ENCODE data around the gene SEC14L5.
"Not testable (repeated sequence)": the region's sequence is repeated elsewhere in the genome, so short reads cannot be mapped to it uniquely, and the experiment has no call there.

Gene SEC14L5

DNA sequence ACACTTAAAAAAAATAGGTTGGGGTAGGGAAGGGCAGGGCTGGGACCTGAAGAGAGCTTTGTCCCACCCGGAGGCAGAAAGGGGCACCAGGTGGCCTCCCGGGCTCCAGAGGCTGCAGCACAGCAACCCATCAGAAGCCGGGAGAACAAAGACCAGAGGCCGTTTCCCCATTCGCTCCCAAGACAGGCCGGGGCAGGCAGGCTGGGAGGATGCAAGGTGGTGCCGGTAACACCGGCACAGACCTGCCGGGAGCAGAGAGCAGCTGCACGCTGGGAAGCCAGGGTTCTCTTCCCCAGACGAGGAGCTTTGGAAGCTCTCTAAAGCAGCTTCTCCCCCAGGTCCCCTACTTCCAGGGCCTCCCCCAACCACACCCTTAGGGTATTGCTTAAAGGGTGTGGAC, 26.7 kb upstream of the SEC14L5 start:
- no peak for DNase-seq (ENCODE audit: low read depth)

DNA sequence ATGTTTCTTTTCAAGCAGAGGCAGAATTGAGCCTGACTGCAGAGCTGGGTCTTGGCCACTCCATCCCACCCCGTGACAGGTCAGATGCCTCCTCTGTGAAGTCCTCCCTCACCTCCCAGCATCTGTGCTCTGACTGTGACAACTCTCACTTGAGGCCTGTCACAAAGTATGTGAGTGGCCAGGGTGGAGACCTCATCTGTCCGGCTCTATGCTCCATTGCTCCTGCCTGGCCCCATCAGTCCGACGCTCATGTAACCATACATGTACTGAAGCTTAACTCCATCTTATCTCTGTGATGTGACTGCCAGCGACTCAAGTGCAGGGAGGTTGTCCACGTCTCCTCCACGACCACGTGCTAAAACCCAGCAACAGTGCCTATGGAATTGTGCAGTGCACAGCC, 24.7 kb upstream of the SEC14L5 start:
- DNase-seq (ENCODE audit: low read depth) = no peak

DNA sequence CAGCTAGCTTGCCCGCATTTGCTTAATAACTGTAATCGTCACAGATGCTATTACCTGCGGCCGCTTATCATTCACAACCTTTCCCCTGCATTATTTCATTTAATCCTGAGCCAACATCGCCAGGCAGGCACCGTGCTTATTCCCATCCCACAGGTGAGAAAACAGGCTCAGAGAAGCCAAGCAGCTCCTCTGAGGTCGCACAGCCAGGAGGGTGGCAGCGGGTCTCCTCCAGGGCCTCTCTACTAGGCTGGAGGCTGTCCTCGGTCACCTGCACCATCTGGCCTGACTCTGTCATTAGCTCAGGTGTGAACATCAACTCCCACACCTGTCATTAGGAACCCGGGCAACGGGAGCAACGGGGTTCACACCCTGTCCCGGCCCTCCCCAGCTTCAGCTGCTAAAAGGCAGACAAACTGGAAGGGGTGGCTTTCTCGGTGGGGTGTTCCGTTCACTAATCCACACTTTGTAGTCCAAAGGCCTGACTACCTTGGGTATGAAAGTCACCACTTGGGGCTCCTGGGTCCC, 24.2 kb upstream of the SEC14L5 start:
- DNase-seq (ENCODE audit: low read depth) = no peak

DNA sequence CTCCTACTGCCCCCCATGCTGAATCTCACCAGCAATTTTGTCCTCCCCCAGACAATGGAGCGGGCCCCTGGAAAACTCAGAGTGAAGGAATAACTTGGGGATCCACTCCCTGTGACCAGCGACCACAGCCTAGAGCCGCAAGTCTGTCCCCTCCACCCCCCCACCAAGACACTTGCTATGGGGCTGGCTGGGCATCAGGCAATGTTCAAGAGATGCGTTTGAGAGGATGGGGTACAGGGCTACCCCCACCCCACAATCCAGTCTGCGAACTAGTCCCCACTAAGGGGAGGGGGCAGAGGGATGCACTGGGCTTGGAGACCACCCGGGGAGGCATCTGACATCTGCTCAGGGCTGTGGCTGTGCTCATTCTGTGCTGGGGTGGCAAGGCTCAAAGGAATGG, 23.5 kb upstream of the SEC14L5 start:
- no peak for DNase-seq (ENCODE audit: low read depth)

DNA sequence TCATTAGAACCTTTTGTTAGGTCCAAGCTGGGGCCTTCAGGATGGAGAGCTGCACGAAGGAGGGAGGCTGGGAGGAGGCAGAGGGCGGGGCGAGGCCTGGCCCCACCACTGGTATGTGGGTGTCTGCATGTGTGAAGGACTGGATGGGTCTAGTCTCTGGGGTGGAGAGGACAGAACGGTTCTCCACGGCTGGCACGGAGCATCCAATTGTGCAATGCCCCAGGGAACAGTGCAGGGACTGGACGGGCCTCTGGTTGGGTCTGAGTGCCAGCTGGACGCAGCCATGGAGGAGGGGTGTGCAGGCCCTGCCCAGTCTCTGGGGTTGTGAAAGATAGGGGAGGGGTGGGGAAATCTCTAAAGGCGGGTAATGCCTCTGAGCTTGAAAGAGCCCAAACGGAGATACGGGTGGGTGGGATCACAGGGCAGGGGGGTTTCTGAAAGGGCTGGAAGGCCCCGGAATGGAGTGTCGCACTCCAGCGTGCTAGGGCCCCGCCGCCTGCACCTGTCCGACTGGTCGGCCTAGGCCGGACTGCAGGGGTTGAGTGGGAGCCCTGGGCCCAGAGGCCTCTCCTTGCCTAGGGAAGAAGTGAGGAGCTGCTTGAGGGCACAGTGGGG, 22.8 kb upstream of the SEC14L5 start:
- DNase-seq (ENCODE audit: low read depth) = no peak

DNA sequence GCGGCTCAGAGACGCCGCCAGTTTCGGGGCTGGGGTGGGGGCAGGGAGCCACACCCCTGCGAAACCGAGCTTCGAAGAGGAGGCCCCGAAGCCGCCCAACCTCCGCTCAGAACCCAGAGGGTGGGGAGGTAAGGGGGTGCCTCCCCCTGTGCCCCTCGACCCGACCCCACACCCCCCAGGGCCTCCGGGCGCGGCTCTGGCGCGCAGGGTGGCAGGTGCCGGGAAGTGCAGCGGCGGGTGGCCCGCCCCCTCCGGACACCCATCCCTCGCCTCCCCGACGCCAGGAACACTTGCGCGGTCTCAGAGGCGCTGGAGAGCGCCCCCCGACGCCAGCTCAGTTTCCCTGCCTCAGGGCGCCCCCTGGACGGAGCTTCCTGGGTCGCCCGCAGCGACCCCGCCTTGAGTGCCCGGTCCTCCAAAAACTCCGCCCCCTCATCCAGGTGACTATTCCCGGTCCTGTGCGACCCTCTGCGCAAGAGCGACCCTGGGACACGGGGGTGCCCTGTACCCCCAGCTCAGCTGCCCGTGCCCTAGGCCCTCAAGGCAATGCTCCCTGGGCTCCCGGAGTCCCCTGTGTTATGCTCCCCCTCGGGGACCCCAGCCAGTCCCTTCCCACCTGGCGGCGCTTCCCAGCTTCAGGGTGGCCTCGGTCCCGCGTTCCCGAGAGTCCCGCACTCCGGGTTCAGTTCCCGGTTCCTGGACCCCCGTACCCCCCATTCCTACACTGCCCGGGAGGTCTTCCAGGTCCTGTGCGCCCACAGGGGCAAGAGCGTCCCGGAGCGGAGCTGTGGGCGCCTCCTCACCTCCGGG, 21.7 kb upstream of the SEC14L5 start:
- no peak for DNase-seq (ENCODE audit: low read depth)

DNA sequence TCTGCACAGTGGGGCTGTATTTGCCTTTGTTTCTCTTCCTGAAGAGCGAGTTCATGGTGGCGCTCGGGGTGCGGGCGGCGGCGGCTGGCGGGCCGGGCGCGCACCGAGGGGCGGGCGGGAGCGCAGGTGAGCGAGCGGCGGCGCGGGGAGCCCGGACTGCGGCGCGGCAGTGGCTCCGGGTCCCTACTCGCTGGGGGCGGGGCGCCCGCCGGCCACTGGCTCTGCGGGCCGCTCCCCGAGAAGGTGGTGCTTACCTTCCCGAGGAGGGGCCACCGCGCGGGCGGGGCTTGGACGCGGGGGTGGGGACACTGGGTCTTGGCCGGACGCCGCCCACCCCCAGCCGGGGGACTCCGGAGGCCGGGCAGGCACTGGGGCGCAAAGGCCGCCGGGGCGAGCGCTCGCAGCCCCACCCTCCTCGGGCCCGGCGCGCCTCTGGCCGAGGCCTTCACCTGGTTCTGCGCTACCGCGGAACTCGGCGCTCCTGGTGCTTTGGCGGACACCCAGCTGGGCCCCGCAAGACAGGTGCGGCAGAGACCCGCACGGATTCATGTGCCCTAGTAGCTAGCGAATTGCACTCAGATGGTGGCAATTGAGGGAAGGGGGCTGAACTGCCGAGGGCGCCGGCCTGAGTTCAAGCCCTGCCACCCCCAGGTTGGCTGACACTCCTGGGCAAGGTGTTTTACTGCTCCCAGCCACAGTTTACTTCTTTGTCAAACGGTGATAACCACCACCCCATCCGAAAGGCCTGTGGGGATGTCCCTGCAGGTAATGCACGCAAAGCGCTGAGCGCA, 20.9 kb upstream of the SEC14L5 start, which contains the start of gene PPL:
PPL (minus strand) TSS at position 158 of the 791 bp plus-strand sequence; CDS start at position 55, 103 bp downstream.
- no peak for DNase-seq (ENCODE audit: low read depth)

DNA sequence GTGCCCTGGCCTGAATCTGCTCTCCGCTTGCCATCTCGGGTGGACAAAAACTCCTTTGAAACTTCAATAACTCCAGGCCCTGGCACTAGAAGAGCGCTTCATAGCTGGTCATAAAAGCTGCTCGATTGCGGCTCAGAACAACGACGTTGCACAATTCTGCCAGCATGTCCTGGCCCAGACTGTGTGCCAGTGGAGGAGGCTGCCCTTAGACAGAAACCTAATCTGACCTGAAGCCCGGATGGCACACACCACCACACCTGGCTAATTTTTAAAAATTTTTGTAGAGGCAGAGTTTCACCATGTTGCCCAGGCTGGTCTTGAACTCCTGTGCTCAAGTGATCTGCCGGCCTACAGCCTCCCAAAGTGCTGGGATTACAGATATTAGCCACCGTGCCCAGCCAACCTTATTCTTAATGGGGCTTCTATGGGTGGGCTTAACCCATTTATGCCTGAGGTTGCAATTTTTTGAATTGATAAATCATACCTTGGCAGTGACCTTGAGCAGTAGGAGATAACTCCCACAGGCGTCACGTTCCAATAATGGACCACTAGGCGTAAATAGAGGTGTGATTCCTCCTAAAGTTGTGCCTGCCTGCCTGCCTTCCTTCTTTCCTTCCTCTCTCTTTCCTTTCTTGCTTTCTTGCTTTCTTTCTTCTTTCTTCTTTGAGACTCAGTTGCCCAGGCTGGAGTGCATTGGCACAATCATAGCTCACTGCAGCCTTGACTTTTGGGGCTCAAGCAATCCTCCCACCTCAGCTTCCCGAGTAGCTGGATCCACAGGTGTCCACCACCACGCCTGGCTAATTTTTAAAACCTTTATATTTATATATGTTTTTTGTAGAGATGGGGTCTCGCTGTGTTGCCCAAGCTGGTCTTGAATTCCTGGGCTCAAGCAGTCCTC, 20.1 kb upstream of the SEC14L5 start:
- DNase-seq (ENCODE audit: low read depth) = no peak

DNA sequence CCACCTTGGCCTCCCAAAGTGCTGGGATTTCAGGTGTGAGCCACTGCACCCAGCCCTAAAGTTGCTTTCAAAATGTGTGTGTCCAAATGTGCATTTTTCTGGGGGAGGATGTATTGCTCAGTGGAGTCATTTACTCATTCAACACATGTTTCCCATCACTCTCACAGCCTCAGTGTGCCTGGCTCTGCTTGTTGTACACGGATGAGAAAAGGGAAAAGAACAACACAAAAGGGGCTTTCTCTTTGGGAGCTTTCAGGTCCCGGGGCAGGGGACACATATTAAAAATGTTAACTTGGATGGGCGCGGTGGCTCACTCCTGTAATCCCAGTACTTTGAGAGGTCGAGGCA, 19.5 kb upstream of the SEC14L5 start:
- DNase-seq (ENCODE audit: low read depth) = no peak

DNA sequence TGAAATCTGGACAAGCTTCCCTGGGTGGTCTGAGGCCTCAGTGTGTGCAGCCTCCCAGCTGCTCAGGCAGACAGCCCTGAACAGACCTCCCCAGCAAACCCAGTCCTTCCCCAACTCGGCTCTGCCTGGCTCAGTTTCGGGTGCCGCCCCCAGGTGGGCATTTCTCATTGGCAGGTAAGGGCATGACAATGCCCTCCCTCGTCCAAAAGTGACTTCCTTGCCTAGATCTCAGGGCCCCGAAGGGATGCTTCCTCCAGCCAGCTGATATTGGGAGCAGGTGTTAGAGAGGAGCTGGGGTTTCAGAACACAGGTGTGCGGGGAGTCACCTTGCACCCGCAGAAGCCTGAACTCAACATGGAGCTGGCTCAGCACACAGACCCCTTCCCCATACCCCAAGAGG, 17.4 kb upstream of the SEC14L5 start:
- DNase-seq (ENCODE audit: low read depth) = no peak

DNA sequence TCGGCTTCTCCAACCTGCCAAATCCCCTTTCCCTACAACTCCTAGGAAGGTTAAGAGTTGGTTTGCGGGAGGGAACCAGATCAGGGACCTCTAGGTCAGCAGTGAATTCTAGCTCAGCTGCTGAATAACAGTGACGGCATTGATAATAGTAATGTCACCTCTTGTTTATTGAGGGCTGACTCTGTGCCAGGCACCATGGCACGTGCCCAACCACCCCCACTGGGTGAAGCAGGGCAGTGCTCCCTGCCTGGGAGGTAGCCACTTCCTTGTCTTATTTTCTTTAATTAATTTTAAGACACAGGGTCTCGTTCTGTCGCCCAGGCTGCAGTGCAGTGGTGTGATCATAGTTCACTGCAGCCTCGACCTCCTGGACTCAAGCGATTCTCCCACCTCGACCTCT, 15.6 kb upstream of the SEC14L5 start:
- DNase-seq (ENCODE audit: low read depth) = no peak

DNA sequence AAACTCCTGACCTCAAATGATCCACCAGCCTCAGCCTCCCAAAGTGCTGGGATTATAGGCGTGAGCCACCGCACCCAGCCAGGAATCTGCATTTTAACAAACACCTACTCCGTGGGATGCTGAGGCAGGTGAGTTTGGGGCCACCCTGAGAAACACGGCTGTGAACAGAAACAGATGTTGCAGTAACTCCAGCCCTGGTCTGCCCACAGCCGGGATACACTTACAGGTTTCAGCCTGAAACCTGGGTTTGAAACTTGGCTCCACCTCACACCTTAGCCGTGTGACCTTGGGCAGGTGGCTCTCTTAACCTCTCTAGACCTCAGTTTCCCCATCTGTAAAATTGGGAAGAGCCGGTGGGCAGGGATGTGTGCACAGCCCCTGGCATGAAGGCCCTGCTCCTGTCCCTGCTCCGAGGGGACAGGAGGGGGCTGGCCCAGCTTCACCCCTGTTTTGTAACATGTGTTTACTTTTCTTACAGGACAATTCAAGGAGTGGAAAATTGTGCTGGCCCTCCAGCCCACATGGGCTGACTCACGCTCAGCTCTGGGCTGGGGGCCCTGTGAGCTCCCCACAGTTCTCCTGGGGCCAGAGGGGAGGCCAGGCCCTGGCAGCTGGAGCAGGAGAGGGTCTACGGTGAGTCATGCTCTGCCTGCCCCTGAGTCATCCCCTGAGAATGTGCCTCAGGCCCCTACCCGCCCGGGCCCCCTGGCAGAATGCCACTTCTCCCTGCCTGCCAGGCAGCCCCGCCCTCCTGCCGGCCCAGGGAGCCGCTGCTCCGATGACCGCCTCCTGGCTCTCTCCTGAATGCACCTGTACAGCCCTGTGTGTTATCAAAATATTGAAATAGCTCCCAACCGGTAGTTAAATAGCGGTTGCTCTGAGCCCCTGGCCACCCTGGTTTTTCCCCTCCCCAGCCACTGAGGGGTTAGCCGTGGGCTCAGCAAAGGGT, 13.5 kb upstream of the SEC14L5 start:
- DNase-seq (ENCODE audit: low read depth) = no peak

DNA sequence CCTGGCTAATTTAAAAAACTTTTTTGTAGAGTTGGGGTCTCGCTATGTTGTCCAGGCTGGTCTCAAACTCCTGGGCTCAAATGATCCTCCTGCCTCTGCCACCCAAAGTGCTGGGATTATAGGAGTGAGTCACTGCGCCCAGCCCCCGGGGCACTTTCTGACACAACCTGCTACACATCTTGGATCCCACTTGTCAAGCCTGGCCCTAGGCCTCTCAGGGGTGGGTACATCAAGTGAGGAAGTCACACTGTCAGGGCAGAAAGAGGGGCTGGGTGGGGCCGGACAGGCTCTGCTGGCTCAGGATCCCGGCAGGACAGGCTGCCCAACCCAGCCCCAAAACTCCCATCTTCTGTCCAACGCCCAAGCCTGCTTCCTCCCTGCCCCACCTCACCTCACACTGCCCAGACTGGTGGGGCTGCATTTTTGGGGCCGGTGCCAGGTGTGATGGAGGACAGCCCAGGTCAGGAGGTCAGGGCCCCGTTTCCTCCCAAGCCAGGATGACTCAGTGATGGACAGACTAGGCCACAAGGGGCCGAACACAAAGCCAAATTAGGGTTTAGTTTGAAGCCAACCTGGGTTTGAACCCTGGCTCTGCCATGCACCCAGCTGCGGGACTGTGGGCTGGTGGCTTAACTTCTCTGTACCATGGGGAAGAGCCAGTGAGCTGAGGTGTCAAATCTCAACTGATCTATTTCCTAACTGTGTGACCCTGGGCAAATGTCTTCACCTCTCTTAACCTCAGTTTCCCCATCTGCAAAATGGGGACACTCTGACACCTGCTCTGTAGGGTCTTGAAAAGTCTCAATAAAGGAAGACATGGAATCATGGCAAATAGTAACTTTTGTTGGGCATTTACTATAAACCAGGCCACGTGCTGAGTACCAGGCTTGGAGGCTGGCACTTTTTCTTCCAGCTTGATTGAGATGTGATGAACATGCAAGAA, 12.3 kb upstream of the SEC14L5 start:
- no peak for DNase-seq (ENCODE audit: low read depth)

DNA sequence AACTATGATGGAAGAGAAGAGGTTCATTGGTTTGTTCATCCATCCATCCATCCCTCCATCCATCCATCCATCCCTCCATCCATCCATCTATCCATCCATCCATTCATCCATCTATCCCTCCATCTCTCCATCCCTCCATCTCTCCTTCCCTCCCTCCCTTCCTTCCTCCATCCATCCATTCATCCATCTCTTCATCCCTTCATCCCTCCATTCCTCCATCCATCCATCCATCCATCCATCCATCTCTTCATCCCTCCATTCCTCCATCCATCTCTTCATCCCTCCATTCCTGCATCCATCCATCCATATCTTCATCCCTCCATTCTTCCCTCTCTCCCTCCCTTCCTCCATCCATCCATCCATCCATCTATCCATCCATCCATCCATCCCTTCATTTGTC, 11.2 kb upstream of the SEC14L5 start:
- DNase-seq (ENCODE audit: low read depth) = no peak

DNA sequence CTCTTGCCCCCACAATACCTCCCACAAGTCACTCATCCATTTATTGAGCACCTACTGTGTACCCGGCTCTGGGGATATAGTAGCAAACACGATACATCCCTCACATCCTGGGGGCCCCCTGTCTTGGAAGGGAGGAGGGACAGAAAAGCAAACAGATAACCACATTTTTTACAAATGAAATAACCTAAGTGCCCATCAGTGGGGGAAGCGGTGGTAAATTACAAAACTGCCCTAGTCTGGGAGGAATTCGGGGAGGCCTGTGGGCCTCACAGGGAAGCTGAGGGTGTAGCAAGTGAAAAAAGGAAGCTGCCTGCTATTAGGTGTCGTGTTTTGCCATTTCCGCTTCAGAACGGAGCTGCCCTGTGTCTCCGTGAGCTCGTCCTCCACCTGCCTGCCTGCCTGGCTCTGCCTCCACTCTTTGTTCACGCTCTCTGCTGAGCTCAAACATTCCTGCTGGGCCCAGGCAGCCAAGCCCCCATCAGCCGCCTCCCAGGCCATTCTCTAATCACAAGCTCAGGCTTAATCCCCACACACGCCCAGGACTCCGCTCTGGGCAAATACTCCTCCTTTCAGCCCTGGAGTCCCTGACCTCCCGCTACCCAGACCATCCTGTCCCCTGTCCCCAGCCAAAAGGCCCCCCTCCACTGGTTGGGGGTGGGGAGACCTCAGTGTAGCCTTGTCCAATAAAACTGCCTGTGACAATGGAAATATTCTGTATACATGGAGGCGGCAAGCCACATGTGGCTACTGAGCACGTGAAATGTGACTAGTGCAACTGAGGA, 10.2 kb upstream of the SEC14L5 start:
- DNase-seq (ENCODE audit: low read depth) = no peak

DNA sequence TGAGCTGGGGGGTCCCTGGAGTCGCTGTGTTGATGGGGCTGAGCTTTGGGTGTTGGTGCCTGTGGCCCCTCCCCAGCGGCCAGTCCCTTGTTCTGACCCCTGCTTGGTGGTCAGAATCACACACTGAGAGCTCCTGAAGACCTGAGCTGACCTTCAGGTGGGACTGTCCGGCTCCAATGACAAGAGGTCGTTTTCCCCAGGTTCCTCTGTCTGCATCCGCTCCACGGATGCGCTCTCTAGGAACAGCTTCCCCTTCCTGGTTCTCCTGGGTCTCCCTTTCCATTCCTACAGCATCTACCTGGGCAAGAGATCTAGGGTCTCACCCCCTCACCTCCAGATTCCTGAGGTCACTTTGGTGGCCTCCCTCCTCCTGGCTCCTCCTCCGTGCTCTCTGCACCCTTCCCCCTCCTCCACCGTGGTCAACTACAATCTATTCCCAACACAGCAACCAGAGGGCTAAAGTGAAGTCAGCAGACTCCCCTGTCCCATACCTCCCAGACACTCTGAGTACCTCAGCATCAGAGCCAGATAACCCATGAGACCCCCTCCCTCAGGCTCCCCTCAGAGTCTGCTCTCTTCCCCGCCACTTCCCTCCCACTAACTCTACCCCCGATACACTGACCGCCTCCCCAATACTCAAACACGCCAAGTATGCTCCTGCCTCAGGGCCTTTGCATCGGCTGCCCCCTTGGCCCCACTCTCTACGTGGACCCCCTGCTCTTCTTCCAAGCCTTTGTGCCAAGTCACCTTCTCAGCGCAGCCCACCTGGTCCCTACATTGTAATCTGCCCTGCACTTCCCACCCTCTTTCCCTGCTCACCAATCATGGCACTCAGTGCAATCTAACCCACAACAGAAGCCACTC, 9.0 kb upstream of the SEC14L5 start:
- no peak for DNase-seq (ENCODE audit: low read depth)

DNA sequence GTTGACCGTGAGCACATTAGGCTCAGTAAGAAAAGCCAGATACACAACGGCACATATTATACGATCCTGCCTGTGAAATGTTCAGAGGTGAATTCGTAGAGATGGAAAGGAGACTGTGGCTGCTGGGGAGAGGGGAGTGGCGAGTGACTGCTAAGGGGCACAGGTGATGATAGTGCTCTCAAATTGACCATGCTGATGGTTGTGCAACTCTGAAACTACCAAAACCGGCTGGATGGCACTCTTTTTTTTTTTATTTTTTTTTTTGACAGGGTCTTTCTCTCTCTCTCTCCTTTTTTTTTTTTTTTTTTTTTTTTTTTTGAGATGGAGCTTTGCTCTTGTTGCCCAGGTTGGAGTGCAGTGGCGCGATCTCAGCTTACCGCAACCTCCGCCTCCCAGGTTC, 8.1 kb upstream of the SEC14L5 start:
- no peak for DNase-seq (ENCODE audit: low read depth)

DNA sequence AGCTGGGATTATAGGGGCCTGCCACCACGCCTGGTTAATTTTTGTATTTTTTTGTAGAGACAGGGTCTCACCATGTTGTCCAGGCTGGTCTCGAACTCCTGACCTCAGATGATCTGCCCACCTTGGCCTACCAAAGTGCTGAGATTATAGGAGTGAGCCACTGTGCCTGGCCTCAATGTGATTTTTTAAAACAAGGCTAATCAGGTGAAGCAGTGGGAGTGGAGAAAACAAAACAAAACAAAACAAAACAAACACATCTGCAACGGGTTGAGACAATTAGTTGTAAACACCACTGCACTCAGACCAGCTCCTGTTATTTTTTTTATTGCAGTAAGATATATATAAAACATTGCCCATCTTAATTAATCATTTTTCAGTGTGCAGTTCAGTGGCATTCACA, 6.5 kb upstream of the SEC14L5 start:
- not testable (repeated sequence) for DNase-seq (ENCODE audit: low read depth)

Measured in stimulated activated CD8-positive, alpha-beta memory T cell treated with anti-CD3 and anti-CD28 coated beads, Interleukin-15, amount 100 ng/mL, for 24 hours (primary cell).